HG03025 (cell line): Measurements from ENCODE around the gene WNK2.
"Not testable (repeated sequence)": the region's sequence is repeated elsewhere in the genome, so short reads cannot be mapped to it uniquely, and the experiment has no call there.

Source experiments
- ATAC-seq: cut with Tn5 transposase; IDR thresholded peaks from one replicate; pipeline ENCODE4 v1.9.1; 2021; ENCODE audit warnings: mild to moderate bottlenecking, moderate library complexity; ENCODE audit not compliant: unreplicated experiment, low FRiP score

The WNK2 gene

GRCh38 chr9:93321220-93321610 lies 137.3 kb downstream of the WNK2 start:
- no peak for ATAC-seq

DNA sequence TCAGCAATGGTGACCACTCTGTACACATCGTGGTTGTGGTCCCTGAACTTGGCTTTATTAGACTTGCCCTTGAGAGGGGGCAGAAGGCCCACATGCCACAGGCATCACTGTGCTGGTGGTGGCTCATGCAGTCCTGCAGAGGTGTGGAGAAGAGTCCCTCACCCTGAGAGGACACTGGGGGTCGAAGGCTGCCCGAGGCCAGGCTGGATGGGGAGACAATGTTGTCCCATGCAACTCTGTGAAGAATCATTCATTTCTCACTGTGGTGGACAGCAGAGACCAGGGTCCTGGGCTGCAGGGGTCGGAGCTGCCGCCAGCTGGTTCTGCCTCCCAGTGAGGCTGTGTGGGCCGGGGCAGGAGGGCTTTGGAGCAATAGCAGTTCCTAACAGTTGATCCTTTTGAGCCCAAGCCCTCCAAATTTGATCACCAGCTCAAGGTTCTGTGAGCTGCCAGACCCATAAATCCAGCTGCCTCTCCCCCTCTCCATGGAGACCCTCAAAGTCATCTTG lies 139.6 kb downstream of the WNK2 start:
- ATAC-seq: not testable (repeated sequence)

GRCh38 chr9:93324191-93324834 lies 140.4 kb downstream of the WNK2 start:
- ATAC-seq: no peak

GRCh38 chr9:93325307-93326035 lies 141.5 kb downstream of the WNK2 start:
- no peak for ATAC-seq

DNA sequence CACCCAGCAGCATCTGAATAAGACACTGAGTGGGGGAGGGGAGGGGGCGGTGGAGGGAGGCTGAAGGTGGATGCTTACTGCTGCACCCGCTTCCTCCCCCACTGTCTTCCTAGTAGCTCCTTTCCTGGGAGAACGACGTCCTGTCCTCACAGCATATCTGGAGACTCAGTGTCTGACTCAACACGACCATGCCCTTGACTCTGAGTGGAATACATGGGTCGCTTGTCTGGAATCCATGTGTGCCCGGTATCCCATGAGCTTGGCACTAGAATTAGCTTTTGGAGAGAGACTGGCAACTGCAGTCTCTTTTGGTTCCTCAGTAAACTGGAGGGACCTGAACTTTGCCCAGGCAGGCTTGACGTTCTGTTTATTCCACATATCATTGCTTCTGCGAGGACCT lies 142.1 kb downstream of the WNK2 start:
- ATAC-seq: no peak

DNA sequence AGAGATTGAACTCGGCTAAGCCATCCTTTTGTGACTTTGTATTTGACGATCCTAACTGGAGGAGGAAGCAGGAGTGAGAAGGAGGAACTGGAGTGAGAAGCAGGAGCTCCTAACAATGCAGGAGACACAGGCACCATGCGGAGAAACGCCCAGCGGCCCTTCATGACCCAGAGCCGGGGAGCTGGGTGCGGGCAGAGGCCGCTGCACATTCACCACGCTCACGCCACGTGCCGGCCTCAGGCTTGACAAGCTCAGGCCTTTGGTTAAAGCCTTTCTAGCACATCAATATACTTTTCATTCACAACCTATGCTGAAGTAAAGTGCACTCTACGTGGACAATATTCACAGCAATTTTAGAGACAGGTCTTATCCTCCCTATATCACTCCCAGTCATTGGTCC lies 142.7 kb downstream of the WNK2 start:
- no peak for ATAC-seq

DNA sequence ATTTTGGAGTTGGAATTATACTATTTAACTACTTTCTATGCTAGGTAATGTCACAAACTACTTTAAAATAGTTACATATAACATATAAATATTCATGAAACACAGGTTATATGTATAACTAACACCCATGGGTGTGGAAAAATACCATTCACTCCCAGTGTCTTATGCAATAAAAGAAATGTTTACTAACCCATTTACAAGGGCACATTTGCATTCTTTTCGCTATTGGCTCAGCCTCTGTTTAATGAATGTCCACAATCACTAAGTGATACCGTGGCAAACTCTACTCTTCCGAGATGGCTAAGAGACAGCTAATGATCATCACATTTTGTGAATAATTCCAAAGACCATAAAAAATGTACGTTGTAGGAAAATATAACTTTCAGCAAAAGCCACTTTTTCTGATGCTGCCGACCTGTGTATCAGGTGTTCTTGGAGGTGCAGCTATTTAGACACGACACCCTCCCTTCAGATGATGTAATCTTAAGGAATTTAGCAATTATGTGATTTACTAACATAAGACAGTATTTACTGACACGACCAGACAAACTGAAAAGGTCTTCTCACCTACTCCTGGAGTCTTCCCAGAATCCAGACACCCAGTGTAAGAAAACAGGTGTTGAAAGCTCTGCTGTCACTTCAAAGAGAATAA lies 145.8 kb downstream of the WNK2 start:
- ATAC-seq: no peak

GRCh38 chr9:93332317-93332716 lies 148.4 kb downstream of the WNK2 start:
- no peak for ATAC-seq

DNA sequence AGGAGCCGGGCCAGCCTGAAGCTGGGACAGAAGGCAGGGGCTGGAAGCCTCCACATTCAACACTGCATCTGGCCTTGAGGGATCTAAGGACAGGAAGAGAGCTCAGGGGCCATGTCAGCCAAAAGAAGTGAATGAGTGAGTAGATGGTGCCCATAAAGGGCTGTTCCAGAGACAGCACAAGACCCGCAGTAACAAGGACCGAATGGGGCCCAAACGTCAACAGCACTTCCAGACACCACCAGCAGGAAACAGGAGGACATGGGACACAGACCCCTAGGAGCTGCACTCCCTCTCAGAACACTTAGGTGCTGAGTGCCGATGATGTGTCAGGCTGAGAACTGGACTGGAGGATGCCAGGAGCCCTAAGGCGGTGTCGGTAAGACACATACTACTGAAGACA lies 152.8 kb downstream of the WNK2 start:
- ATAC-seq: no peak

- ATAC-seq: not testable (repeated sequence)
Observed at GRCh38 chr9:93338196-93338595, 154.3 kb downstream of the WNK2 start.

GRCh38 chr9:93340091-93340490 lies 156.2 kb downstream of the WNK2 start:
- no peak for ATAC-seq

- ATAC-seq: not testable (repeated sequence)
Observed at GRCh38 chr9:93341820-93342219, 157.9 kb downstream of the WNK2 start.

DNA sequence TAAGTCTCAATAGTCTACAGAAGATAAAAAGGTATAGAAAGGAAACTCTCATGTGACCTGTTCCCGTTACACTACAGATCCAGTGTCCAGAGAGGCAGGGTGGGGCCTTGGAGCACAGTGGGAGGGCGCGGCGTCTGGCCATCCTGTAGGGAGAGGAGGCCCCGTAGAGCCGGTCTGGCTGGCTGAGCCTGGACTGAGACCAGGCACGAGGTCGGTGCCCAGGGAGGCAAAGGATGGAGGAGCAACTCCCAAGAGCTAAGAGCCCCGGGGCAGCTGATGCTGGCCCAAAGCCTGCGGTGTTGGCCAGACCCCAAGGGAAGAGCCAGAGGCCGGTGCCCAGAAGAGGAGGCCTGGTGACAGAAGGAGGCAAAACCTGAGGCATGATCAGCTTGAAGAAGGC lies 158.5 kb downstream of the WNK2 start:
- ATAC-seq: not testable (repeated sequence)

GRCh38 chr9:93343663-93344062 lies 159.7 kb downstream of the WNK2 start:
- ATAC-seq: no peak

GRCh38 chr9:93345643-93346230 lies 161.8 kb downstream of the WNK2 start:
- no peak for ATAC-seq

DNA sequence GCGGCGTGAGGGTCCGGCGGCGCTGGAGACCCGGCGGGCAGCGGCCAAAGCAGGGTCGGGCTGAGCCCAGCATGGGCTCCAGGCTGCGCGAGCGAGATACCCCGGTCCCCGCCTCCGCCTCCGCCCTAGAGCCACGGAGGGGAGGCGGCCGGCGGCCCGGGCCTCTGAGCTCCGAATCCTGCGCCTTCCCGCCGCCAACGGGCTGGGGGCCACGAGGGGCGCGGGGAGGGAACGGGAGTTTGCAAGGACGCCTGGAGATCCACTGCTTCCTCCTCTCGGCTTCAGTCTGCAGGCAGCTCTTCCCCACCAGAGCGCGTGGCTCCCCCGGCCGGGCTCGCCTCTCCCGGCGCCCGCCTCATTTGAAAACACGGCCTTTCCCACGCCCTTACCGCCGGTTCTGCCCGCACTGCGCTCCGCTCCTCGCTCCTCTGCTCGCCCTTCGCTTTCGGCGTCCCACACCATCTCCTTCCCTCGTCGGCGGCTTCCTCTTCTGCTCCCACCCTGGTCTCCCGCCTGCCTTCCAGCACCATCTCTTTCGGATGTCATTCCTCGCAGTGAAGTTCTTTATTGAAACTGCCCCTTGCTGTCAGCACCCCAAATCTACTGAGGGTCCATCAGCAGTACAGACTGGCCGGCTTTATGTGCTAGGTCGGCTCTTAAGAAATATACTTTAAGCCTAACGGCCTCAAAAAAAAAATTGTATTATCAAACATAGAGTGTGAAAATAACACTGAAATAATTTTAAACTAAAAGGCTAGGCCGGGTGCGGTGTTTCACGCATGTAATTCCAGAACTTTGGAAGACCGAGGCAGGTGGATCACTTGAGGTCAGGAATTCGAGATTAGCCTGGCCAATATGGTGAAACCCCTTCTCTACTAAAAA lies 162.5 kb downstream of the WNK2 start:
- no peak for ATAC-seq

- not testable (repeated sequence) for ATAC-seq
Observed at GRCh38 chr9:93347371-93347975, 163.5 kb downstream of the WNK2 start.

DNA sequence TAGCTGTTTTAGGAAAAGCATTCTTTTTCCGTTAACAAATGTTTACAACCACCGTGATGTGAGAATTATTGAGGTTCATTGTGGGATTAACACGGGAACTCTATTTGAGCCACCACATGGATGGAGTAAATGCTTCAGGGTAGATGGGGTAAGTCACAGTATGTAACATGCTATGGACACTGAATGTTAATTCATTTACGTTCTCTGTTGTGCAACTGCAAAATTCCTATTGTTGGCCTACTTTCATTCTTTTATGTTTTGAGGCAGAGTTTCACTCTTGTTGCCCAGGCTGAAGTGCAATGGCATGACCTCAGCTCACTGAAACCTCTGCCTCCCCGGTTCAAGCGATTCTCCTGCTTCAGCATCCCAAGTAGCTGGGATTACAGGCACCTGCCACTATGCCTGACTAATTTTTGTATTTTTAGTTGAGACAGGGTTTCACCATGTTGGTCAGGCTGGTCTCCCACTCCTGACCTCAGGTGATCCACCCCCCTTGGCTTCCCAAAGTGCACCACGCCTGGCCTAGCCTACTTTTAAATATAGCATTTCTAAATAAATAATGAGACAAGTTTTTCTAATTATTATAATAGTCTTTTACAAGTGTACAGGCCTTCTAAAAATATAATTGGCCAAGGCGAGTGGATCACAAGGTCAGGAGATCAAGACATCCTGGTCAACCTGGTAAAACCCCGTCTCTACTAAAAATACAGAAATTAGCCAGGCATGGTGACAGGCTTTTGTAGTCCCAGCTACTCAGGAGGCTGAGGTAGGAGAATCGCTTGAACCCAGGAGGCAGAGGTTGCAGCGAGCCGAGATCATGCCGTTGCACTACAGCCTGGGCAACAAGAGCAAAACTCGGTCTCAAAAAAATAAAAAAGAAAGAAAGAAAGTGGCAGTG lies 169.7 kb downstream of the WNK2 start:
- not testable (repeated sequence) for ATAC-seq

GRCh38 chr9:93354451-93354850 lies 170.5 kb downstream of the WNK2 start:
- no peak for ATAC-seq
